Measurements from ENCODE around the gene TRERF1.

- TF ChIP-seq CTCF (IDR thresholded peaks at IDR 0.05) (no peak), POLR2A (IDR thresholded peaks at IDR 0.05) (no peak)
Measured at GRCh38 chr6:42316981-42317380, 134.7 kb downstream of the TRERF1 start.
